ENCODE results near the gene HBD.

HBD gene

DNA sequence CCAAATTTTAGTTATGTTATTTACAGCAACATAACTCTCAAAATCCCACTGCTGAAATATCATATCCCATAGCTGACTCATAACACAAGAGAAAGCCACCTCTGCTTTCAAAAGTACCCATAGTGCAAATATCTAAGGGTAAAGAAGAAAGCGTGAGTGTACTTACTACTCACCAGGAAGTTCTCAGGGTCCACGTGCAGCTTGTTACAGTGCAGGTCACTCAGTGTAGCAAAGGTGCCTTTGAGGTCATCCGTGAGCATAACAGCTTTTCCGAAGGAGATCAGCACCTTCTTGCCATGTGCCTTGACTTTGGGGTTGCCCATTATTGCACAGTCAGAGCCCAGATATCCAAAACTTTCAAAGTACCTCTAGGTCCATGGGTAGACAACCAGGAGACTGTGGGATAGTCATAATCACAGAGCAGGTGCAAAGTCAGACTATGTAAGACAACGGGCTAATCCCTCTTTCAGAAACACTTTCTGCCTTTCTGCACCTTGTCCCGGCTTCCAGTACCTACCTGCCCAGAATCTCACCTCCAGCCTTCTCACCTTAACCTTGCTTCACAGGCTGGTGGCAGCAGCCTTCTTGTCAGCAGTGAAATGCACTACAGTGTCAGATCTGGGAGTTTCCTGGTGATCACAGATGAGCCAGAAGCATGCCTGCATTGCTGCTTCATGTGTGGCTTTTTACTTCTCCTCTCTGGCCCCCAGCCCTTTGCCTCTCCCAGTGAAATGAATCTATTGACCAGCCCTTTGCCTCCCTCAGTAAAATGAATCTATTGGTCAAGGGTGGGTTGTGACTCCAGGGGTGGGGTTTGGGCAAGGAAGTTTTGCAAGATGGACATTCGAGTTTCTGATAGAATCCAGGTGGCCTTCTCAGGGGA lies 8.9 kb upstream of the HBD start:
- TF ChIP-seq, protein P1, sequence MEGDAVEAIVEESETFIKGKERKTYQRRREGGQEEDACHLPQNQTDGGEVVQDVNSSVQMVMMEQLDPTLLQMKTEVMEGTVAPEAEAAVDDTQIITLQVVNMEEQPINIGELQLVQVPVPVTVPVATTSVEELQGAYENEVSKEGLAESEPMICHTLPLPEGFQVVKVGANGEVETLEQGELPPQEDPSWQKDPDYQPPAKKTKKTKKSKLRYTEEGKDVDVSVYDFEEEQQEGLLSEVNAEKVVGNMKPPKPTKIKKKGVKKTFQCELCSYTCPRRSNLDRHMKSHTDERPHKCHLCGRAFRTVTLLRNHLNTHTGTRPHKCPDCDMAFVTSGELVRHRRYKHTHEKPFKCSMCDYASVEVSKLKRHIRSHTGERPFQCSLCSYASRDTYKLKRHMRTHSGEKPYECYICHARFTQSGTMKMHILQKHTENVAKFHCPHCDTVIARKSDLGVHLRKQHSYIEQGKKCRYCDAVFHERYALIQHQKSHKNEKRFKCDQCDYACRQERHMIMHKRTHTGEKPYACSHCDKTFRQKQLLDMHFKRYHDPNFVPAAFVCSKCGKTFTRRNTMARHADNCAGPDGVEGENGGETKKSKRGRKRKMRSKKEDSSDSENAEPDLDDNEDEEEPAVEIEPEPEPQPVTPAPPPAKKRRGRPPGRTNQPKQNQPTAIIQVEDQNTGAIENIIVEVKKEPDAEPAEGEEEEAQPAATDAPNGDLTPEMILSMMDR (IDR thresholded peaks at IDR 0.05) = no peak

GRCh38 chr11:5242208-5242607 lies 7.9 kb upstream of the HBD start:
- TF ChIP-seq, protein P1 (IDR thresholded peaks at IDR 0.05) = no peak

DNA sequence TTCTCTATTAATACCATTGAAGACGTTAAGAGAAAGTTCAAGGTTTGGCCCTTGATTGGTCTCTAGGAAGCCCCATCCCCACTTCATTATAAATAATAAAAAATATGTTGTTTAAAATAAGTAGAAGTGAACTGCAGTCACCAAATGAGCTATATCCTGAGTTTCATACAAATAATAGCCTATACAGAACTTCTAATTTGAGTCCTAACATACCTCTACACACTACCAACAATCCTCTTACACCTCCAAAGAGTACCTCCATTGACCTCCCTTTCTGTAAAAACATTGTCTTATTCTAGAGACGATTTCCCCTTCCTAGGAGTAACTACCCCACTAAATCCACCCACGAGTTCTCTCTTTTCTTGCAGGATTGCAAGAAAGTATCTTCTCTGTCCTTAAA lies 7.2 kb upstream of the HBD start:
- TF ChIP-seq, protein P1 (IDR thresholded peaks at IDR 0.05) = no peak

DNA sequence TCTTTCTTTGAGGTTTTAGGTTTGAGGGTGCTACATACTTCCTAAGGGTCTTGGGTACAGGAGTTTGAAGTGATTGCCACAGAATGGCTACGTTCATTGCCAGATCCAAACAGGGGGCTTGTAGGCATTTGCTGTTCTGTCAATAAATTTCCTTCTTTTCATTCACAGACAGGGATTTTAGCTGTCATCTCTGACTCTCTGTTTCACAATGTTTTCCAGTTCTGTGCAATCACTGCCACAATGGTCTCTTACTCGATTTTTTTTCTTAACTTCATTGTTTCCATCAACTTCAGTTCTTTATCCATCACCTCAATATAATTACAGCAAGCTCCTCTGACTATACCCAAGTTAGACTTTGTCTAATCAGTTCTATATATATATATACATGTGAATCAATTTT lies 6.2 kb upstream of the HBD start:
- TF ChIP-seq, protein P1 (IDR thresholded peaks at IDR 0.05) = no peak

DNA sequence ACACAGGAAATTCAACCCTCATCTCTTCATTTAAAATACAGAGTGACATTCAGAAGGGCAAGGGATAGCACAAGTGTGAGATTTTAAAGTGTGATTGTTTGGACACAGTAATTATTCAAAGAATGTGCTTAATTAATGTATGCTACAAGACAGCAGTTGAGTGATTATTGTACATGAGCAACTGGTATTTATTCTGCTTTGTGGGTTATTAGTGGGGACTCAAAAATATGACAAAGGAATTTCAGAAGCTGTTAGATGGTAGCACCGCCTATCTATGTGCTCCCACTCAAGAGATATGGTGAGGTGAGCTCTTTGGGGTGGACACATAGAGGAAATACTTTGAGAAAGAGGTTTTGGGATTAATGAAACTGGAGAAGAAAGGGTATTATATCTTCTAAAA lies 5.8 kb upstream of the HBD start:
- TF ChIP-seq, protein P1 (IDR thresholded peaks at IDR 0.05) = no peak

- TF ChIP-seq, protein P1 (IDR thresholded peaks at IDR 0.05) = no peak
These were observed 4.8 kb upstream of the HBD start for GRCh38 chr11:5239046-5239445.

DNA sequence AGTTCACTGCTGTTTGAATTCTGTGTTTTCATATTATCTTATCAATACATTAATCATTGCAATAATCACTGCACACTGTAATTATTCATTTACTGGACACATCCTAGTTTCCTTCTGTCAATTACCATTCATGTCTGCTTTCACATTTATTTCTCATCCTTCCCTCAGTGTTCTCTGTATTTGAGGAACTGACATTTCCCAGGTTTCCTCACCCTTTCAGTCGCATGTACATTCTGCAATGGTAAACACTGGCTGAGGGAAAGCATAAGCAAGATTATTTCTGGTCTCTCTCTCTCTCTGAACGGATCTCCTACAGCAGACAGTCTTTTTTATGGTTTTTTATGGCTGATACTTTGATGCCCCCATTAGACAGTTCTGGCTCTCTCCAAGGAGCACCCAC lies 4.2 kb upstream of the HBD start:
- TF ChIP-seq, protein P1 (IDR thresholded peaks at IDR 0.05) = no peak
